WTC11 (cell line): Measurements from ENCODE around the gene AURKAIP1. TPM values are rescaled to one million over a fixed set of nuclear protein-coding genes. Genes with fewer than 3 reads are reported as not detected.
A peak's percentile ranks its signal among the peaks of the same experiment; 100 is the strongest.

ENCODE experiments used
- ATAC-seq: fragments of 200-7000 bp; cut with Tn5 transposase; 2 replicates; pipeline ENCODE4 v1.10.0; 2021; ENCODE audit warnings: mild to moderate bottlenecking, moderate library complexity
- CTCF ChIA-PET: fragments of 300-600 bp; sonication (Branson Sonifier 250); formaldehyde crosslinking; loops from one replicate; lab custom pipeline; 2021; ENCODE audit warnings: antibody characterized with exemption; lab: Charles Lee
- POLR2A ChIA-PET: fragments of 350-600 bp; sonication (Branson Sonifier 250); formaldehyde crosslinking; loops from one replicate; lab custom pipeline; 2021; ENCODE audit warnings: antibody characterized with exemption; lab: Charles Lee
- DNase-seq: peaks from one replicate; pipeline ENCODE4 v3.0.0; 2021; ENCODE audit warnings: low spot score
- H3K27ac Mint-ChIP-seq: 2 replicates; pipeline ENCODE4 v1.8.0; 2021; ENCODE audit warnings: mixed read lengths
- H3K27me3 Mint-ChIP-seq: 2 replicates; pipeline ENCODE4 v1.8.0; 2021; ENCODE audit warnings: low read depth, mild to moderate bottlenecking, moderate library complexity, mixed read lengths
- H3K36me3 Mint-ChIP-seq: 2 replicates; pipeline ENCODE4 v1.8.0; 2021; ENCODE audit warnings: mixed read lengths
- H3K4me1 Mint-ChIP-seq: 2 replicates; pipeline ENCODE4 v1.8.0; 2022; ENCODE audit warnings: mixed read lengths
- H3K4me3 Mint-ChIP-seq: 2 replicates; pipeline ENCODE4 v1.8.0; 2021; ENCODE audit warnings: mild to moderate bottlenecking, moderate library complexity, mixed read lengths
- H3K9me3 Mint-ChIP-seq: 2 replicates; pipeline ENCODE4 v1.8.0; 2021; ENCODE audit warnings: mixed read lengths
- GABPB1 ChIP-seq: sonication (generic); formaldehyde crosslinking; IDR thresholded peaks from 2 replicates; pipeline ENCODE4 v1.8.1; 2023; ENCODE audit warnings: mild to moderate bottlenecking, missing genetic modification reagents
- IRF2 ChIP-seq: sonication (generic); formaldehyde crosslinking; IDR thresholded peaks from 2 replicates; pipeline ENCODE4 v1.8.0; 2022; ENCODE audit warnings: low read depth, missing genetic modification reagents, borderline replicate concordance
- MAX ChIP-seq: sonication (generic); formaldehyde crosslinking; IDR thresholded peaks from 2 replicates; pipeline ENCODE4 v1.8.0; 2022; ENCODE audit warnings: mild to moderate bottlenecking, missing genetic modification reagents
- RELA ChIP-seq: sonication (generic); formaldehyde crosslinking; IDR thresholded peaks from 2 replicates; pipeline ENCODE4 v1.8.1; 2022; ENCODE audit warnings: missing genetic modification reagents, mild to moderate bottlenecking, borderline replicate concordance
- RORB ChIP-seq: fragments of 250-450 bp; sonication (Bioruptor Pico); IDR thresholded peaks from 2 replicates; pipeline ENCODE4 v1.9.0; 2021; ENCODE audit warnings: mild to moderate bottlenecking
- SMAD3 ChIP-seq: sonication (generic); formaldehyde crosslinking; IDR thresholded peaks from 2 replicates; pipeline ENCODE4 v1.8.0; 2022; ENCODE audit warnings: missing genetic modification reagents, mild to moderate bottlenecking, borderline replicate concordance
- TEAD1 ChIP-seq: sonication (generic); formaldehyde crosslinking; IDR thresholded peaks from 2 replicates; pipeline ENCODE4 v1.8.0; 2022; ENCODE audit warnings: mild to moderate bottlenecking, missing genetic modification reagents
- USF1 ChIP-seq: sonication (generic); formaldehyde crosslinking; IDR thresholded peaks from 2 replicates; pipeline ENCODE4 v1.8.0; 2022; ENCODE audit warnings: mild to moderate bottlenecking, missing genetic modification reagents
- ZBTB21 ChIP-seq: sonication (generic); formaldehyde crosslinking; IDR thresholded peaks from 2 replicates; pipeline ENCODE4 v1.8.1; 2023; ENCODE audit warnings: mild to moderate bottlenecking, missing genetic modification reagents, borderline replicate concordance
- ZNF263 ChIP-seq: sonication (generic); formaldehyde crosslinking; IDR thresholded peaks from 2 replicates; pipeline ENCODE4 v1.8.1; 2022; ENCODE audit warnings: low read depth, mild to moderate bottlenecking, moderate library complexity, missing genetic modification reagents
- ZNF423 ChIP-seq: fragments of 250-450 bp; sonication (Bioruptor Pico); IDR thresholded peaks from 2 replicates; pipeline ENCODE4 v2.1.2; 2022; ENCODE audit warnings: mild to moderate bottlenecking, moderate library complexity
- total RNA-seq: library from RNA; stranded (reverse); gene quantifications from 3 replicates; pipeline ENCODE4 v1.2.3, GENCODE V29; 2021
- TF ChIP-seq, protein P1 (sequence below): sonication (generic); formaldehyde crosslinking; IDR thresholded peaks from 2 replicates; pipeline ENCODE4 v1.8.0; 2022; ENCODE audit warnings: mild to moderate bottlenecking, missing genetic modification reagents
- TF ChIP-seq, protein P2 (sequence below): sonication (generic); formaldehyde crosslinking; IDR thresholded peaks from 2 replicates; pipeline ENCODE4 v1.8.1; 2022; ENCODE audit warnings: low read depth, mild to moderate bottlenecking, moderate library complexity, missing genetic modification reagents, borderline replicate concordance
- TF ChIP-seq, protein P3 (sequence below): sonication (generic); formaldehyde crosslinking; IDR thresholded peaks from 2 replicates; pipeline ENCODE4 v1.8.0; 2022; ENCODE audit warnings: mild to moderate bottlenecking, missing genetic modification reagents
- TF ChIP-seq, protein P4 (sequence below): fragments of 250-450 bp; sonication (Bioruptor Pico); IDR thresholded peaks from 2 replicates; pipeline ENCODE4 v1.8.0; 2021; ENCODE audit warnings: mild to moderate bottlenecking
- TF ChIP-seq, protein P5 (sequence below): sonication (generic); formaldehyde crosslinking; IDR thresholded peaks from 2 replicates; pipeline ENCODE4 v1.8.1; 2023; ENCODE audit warnings: mild to moderate bottlenecking, missing genetic modification reagents, moderate library complexity

AURKAIP1 gene
- total RNA-seq, 1 experiment from 2014 or later, result 268 TPM

- H3K4me1 Mint-ChIP-seq, result peaks cover 39% of the 10 kb centered on the region
- peak within 1 kb of the TSS; percentile 34 for H3K4me3 Mint-ChIP-seq
- POLR2A ChIA-PET, result no interaction called here
- TF ChIP-seq ZNF423 (CRISPR knock-in tag), result peak; percentile 49
- TF ChIP-seq, protein P1, sequence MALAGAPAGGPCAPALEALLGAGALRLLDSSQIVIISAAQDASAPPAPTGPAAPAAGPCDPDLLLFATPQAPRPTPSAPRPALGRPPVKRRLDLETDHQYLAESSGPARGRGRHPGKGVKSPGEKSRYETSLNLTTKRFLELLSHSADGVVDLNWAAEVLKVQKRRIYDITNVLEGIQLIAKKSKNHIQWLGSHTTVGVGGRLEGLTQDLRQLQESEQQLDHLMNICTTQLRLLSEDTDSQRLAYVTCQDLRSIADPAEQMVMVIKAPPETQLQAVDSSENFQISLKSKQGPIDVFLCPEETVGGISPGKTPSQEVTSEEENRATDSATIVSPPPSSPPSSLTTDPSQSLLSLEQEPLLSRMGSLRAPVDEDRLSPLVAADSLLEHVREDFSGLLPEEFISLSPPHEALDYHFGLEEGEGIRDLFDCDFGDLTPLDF, result no peak
- TF ChIP-seq, protein P2, sequence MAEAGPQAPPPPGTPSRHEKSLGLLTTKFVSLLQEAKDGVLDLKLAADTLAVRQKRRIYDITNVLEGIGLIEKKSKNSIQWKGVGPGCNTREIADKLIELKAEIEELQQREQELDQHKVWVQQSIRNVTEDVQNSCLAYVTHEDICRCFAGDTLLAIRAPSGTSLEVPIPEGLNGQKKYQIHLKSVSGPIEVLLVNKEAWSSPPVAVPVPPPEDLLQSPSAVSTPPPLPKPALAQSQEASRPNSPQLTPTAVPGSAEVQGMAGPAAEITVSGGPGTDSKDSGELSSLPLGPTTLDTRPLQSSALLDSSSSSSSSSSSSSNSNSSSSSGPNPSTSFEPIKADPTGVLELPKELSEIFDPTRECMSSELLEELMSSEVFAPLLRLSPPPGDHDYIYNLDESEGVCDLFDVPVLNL (CRISPR knock-in tag), result no peak
- TF ChIP-seq, protein P3, sequence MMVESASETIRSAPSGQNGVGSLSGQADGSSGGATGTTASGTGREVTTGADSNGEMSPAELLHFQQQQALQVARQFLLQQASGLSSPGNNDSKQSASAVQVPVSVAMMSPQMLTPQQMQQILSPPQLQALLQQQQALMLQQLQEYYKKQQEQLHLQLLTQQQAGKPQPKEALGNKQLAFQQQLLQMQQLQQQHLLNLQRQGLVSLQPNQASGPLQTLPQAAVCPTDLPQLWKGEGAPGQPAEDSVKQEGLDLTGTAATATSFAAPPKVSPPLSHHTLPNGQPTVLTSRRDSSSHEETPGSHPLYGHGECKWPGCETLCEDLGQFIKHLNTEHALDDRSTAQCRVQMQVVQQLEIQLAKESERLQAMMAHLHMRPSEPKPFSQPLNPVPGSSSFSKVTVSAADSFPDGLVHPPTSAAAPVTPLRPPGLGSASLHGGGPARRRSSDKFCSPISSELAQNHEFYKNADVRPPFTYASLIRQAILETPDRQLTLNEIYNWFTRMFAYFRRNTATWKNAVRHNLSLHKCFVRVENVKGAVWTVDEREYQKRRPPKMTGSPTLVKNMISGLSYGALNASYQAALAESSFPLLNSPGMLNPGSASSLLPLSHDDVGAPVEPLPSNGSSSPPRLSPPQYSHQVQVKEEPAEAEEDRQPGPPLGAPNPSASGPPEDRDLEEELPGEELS (CRISPR knock-in tag), result no peak
- TF ChIP-seq GABPB1 (CRISPR knock-in tag), result no peak
- TF ChIP-seq, all 79 proteins: peak for 1
- CTCF ChIA-PET, result interaction anchor here (1.1 to 1.6 kb wide), 3 partner anchors 12 to 19 kb away, joined by 4 to 6 read pairs (median 5); no protein-coding TSS in a partner anchor
- Mint-ChIP-seq H3K27ac (no peak within 1 kb of the TSS), H3K27me3 (peaks cover 2% of the 10 kb centered on the region; the same call in 1 of the 2 replicates), H3K36me3 (no peaks in the 10 kb centered on the region), H3K9me3 (no peaks in the 10 kb centered on the region)
- DNase-seq, result peak; percentile 15
- no peak for ATAC-seq
These were observed 46.3 kb upstream of the AURKAIP1 start, which contains the start of gene ANKRD65 for GRCh38 chr1:1421147-1421906. Gene ANKRD65 (minus strand): TSS chr1:1421276. CDS start chr1:1421005, 271 bp downstream.

GRCh38 chr1:1420654-1421141 lies 45.7 kb upstream of the AURKAIP1 start:
- ATAC-seq, result no peak
- H3K27me3 Mint-ChIP-seq, result peaks cover 2% of the 10 kb centered on the region; the same call in 1 of the 2 replicates

More at GRCh38 chr1:1420654-1421141, 45.7 kb upstream of the AURKAIP1 start:
- TF ChIP-seq, protein P4, sequence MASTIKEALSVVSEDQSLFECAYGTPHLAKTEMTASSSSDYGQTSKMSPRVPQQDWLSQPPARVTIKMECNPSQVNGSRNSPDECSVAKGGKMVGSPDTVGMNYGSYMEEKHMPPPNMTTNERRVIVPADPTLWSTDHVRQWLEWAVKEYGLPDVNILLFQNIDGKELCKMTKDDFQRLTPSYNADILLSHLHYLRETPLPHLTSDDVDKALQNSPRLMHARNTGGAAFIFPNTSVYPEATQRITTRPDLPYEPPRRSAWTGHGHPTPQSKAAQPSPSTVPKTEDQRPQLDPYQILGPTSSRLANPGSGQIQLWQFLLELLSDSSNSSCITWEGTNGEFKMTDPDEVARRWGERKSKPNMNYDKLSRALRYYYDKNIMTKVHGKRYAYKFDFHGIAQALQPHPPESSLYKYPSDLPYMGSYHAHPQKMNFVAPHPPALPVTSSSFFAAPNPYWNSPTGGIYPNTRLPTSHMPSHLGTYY, result no peak
- TF ChIP-seq RELA, result no peak
- TF ChIP-seq RORB (CRISPR knock-in tag), result no peak
- no peak for TF ChIP-seq USF1
- TF ChIP-seq IRF2, result no peak
- no peak for TF ChIP-seq ZBTB21 (CRISPR knock-in tag)
- no peak for TF ChIP-seq MAX (CRISPR knock-in tag)
- TF ChIP-seq, protein P5, sequence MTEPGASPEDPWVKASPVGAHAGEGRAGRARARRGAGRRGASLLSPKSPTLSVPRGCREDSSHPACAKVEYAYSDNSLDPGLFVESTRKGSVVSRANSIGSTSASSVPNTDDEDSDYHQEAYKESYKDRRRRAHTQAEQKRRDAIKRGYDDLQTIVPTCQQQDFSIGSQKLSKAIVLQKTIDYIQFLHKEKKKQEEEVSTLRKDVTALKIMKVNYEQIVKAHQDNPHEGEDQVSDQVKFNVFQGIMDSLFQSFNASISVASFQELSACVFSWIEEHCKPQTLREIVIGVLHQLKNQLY, result no peak
- no peak for TF ChIP-seq SMAD3 (CRISPR knock-in tag)
- TF ChIP-seq TEAD1, result no peak
- no peak for TF ChIP-seq ZNF263 (CRISPR knock-in tag)
- CTCF ChIA-PET, result interaction anchor here (0.6 to 1.6 kb wide), 4 partner anchors 10 to 18 kb away, joined by 3 to 6 read pairs (median 4); no protein-coding TSS in a partner anchor
- Mint-ChIP-seq H3K27ac (no peak overlapping the region), H3K4me3 (peak overlapping the region; percentile 34), H3K9me3 (no peaks in the 10 kb centered on the region), H3K4me1 (peaks cover 36% of the 10 kb centered on the region), H3K36me3 (no peaks in the 10 kb centered on the region)
- DNase-seq, result no peak
- POLR2A ChIA-PET, result interaction anchor here (1.5 kb wide), 1 partner anchor 10 kb away, joined by 5 read pairs; no protein-coding TSS in a partner anchor
